Measurements from ENCODE around the gene RBKS.
A peak's percentile ranks its signal among the peaks of the same experiment; 100 is the strongest.

RBKS gene

GRCh38 chr2:27890146-27890923 lies at the start of gene RBKS, which contains the start of gene BABAM2:
TSS of gene RBKS (minus strand) at chr2:27890387. CDS start at chr2:27890345, 42 bp downstream.
TSS of gene BABAM2 (plus strand) at chr2:27890729. CDS start at chr2:27894557, 3,828 bp downstream.
- peak; percentile 90 for DNase-seq

- DNase-seq = no peak
These were observed 44.8 kb upstream of the RBKS start for GRCh38 chr2:27935026-27935425.

GRCh38 chr2:27932396-27932795 lies 42.2 kb upstream of the RBKS start:
- no peak for DNase-seq

- no peak for DNase-seq
These were observed 41.3 kb upstream of the RBKS start for GRCh38 chr2:27931361-27931950.

- DNase-seq = no peak
These were observed 39.8 kb upstream of the RBKS start for GRCh38 chr2:27929916-27930486.

- DNase-seq = no peak
These were observed 35.7 kb upstream of the RBKS start for GRCh38 chr2:27925766-27926472.

- DNase-seq = no peak
These were observed 32.7 kb upstream of the RBKS start for GRCh38 chr2:27922842-27923241.

GRCh38 chr2:27921880-27922547 lies 31.8 kb upstream of the RBKS start:
- DNase-seq = no peak

- no peak for DNase-seq
These were observed 31.2 kb upstream of the RBKS start for GRCh38 chr2:27921424-27921823.

- no peak for DNase-seq
These were observed 30.1 kb upstream of the RBKS start for GRCh38 chr2:27920148-27920885.

GRCh38 chr2:27916293-27916995 lies 26.3 kb upstream of the RBKS start:
- no peak for DNase-seq

GRCh38 chr2:27915874-27916273 lies 25.7 kb upstream of the RBKS start:
- no peak for DNase-seq

- DNase-seq = no peak
These were observed 25.0 kb upstream of the RBKS start for GRCh38 chr2:27915191-27915590.

- DNase-seq = no peak
These were observed 24.6 kb upstream of the RBKS start for GRCh38 chr2:27914805-27915175.

- no peak for DNase-seq
These were observed 24.0 kb upstream of the RBKS start for GRCh38 chr2:27914041-27914804.

- no peak for DNase-seq
These were observed 22.3 kb upstream of the RBKS start for GRCh38 chr2:27912512-27912911.

GRCh38 chr2:27911458-27912210 lies 21.4 kb upstream of the RBKS start:
- DNase-seq = no peak

GRCh38 chr2:27909901-27910300 lies 19.7 kb upstream of the RBKS start:
- no peak for DNase-seq

GRCh38 chr2:27907547-27907946 lies 17.4 kb upstream of the RBKS start:
- no peak for DNase-seq

GRCh38 chr2:27906074-27906473 lies 15.9 kb upstream of the RBKS start:
- no peak for DNase-seq
